Skeletal muscle cell (primary cell): ENCODE measurements around the gene PTPRN2.
"Not testable (repeated sequence)": the region's sequence is repeated elsewhere in the genome, so short reads cannot be mapped to it uniquely, and the experiment has no call there.

Experiments used
- DNase-seq: peaks from one replicate; pipeline ENCODE4 v3.0.0-alpha.2; 2010; ENCODE audit warnings: low read depth
- H3K4me3 ChIP-seq: 2 replicates; pipeline ENCODE4 v1.5.1; 2011; ENCODE audit warnings: low read depth, mild to moderate bottlenecking, control low read depth, low read length, moderate library complexity

Gene PTPRN2

GRCh38 chr7:158420591-158421340, 166.9 kb downstream of the PTPRN2 start:
- DNase-seq = no peak
- no peak overlapping the region for H3K4me3 ChIP-seq

- no peak overlapping the region for H3K4me3 ChIP-seq
- DNase-seq = no peak
Measured at GRCh38 chr7:158419238-158419785, 168.3 kb downstream of the PTPRN2 start.

- not testable (repeated sequence) for DNase-seq
Measured at GRCh38 chr7:158418395-158418794, 169.2 kb downstream of the PTPRN2 start.

GRCh38 chr7:158416283-158416933, 171.2 kb downstream of the PTPRN2 start:
- DNase-seq = no peak

More at GRCh38 chr7:158418395-158418794, 169.2 kb downstream of the PTPRN2 start:
- not testable (repeated sequence) for H3K4me3 ChIP-seq

GRCh38 chr7:158415316-158415715, 172.3 kb downstream of the PTPRN2 start:
- DNase-seq = no peak
- no peak overlapping the region for H3K4me3 ChIP-seq

More at GRCh38 chr7:158416283-158416933, 171.2 kb downstream of the PTPRN2 start:
- no peak overlapping the region for H3K4me3 ChIP-seq

- no peak for DNase-seq
Measured at GRCh38 chr7:158414486-158414961, 173.1 kb downstream of the PTPRN2 start.

GRCh38 chr7:158414002-158414401, 173.6 kb downstream of the PTPRN2 start:
- no peak for DNase-seq
- no peak overlapping the region for H3K4me3 ChIP-seq

More at GRCh38 chr7:158414486-158414961, 173.1 kb downstream of the PTPRN2 start:
- no peak overlapping the region for H3K4me3 ChIP-seq

GRCh38 chr7:158411232-158411950, 176.2 kb downstream of the PTPRN2 start:
- no peak for DNase-seq
- no peak overlapping the region for H3K4me3 ChIP-seq

- no peak for DNase-seq
- H3K4me3 ChIP-seq = no peak overlapping the region
Measured at GRCh38 chr7:158410720-158411119, 176.9 kb downstream of the PTPRN2 start.

- no peak for DNase-seq
- H3K4me3 ChIP-seq = no peak overlapping the region
Measured at GRCh38 chr7:158409816-158410330, 177.8 kb downstream of the PTPRN2 start.

- H3K4me3 ChIP-seq = no peak overlapping the region
- no peak for DNase-seq
Measured at GRCh38 chr7:158409120-158409519, 178.5 kb downstream of the PTPRN2 start.

GRCh38 chr7:158408318-158408920, 179.2 kb downstream of the PTPRN2 start:
- DNase-seq = no peak
- H3K4me3 ChIP-seq = no peak overlapping the region

- DNase-seq = no peak
- H3K4me3 ChIP-seq = no peak overlapping the region
Measured at GRCh38 chr7:158407581-158408317, 179.9 kb downstream of the PTPRN2 start.

GRCh38 chr7:158406801-158407200, 180.8 kb downstream of the PTPRN2 start:
- no peak for DNase-seq
- H3K4me3 ChIP-seq = no peak overlapping the region

GRCh38 chr7:158406364-158406763, 181.3 kb downstream of the PTPRN2 start:
- no peak for DNase-seq

GRCh38 chr7:158405771-158406170, 181.9 kb downstream of the PTPRN2 start:
- not testable (repeated sequence) for DNase-seq

More at GRCh38 chr7:158406364-158406763, 181.3 kb downstream of the PTPRN2 start:
- no peak overlapping the region for H3K4me3 ChIP-seq

GRCh38 chr7:158405324-158405723, 182.3 kb downstream of the PTPRN2 start:
- no peak overlapping the region for H3K4me3 ChIP-seq
- DNase-seq = no peak

More at GRCh38 chr7:158405771-158406170, 181.9 kb downstream of the PTPRN2 start:
- H3K4me3 ChIP-seq = not testable (repeated sequence)

- DNase-seq = no peak
- H3K4me3 ChIP-seq = no peak overlapping the region
Measured at GRCh38 chr7:158404031-158404761, 183.4 kb downstream of the PTPRN2 start.
